Stomach (tissue), 4 donors: ENCODE data around the gene CCDC183.
"Not testable (repeated sequence)": the region's sequence is repeated elsewhere in the genome, so short reads cannot be mapped to it uniquely, and the experiment has no call there.

Experiments used
- EP300 ChIP-seq: sonication (generic); formaldehyde crosslinking; IDR thresholded peaks from one replicate; pipeline ENCODE4 v1.6.1; 2017; ENCODE audit warnings: antibody characterized with exemption
- POLR2A ChIP-seq, 4 donors: fragments of 450-650 bp; IDR thresholded peaks; one replicate each; pipeline ENCODE4 v1.6.1; 2016; ENCODE audit warnings: antibody characterized with exemption in 4 of 4, control low read depth in 2 of 4, mild to moderate bottlenecking in 1 of 4, moderate library complexity in 1 of 4
- TF ChIP-seq, protein P1 (sequence below), 7 experiments: fragments of 450-650 bp in 4 of 7; fragments of 200-600 bp in 3 of 7; sonication (generic) in 3 of 7; IDR thresholded peaks; one replicate each; pipeline ENCODE4 v1.5.1; 2016 to 2019; ENCODE audit warnings: antibody characterized with exemption in 7 of 7, control low read depth in 2 of 7, mild to moderate bottlenecking in 1 of 7

DNA sequence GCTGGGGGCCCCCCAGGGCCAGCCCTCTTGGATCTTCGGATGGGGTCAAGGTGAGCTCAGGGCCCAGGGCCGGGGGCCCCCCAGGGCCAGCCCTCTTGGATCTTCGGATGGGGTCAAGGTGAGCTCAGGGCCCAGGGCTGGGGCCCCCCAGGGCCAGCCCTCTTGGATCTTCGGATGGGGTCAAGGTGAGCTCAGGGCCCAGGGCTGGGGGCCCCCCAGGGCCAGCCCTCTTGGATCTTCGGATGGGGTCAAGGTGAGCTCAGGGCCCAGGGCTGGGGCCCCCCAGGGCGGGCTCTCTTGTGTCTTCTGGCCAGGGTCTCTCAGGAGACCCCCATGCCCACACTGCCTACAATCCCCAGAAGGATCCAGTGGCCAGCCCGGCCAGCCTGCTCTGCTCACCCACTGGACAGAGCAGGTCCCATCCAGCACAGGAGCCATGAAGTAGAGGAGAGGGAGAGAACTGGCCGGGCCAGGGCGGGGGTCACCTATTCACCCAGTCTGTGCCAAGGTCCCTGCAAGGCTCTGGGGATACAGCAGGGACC is 6.9 kb downstream of the CCDC183 start:
- TF ChIP-seq POLR2A (IDR thresholded peaks at IDR 0.05); EP300: not testable (repeated sequence)
- TF ChIP-seq, protein P1, sequence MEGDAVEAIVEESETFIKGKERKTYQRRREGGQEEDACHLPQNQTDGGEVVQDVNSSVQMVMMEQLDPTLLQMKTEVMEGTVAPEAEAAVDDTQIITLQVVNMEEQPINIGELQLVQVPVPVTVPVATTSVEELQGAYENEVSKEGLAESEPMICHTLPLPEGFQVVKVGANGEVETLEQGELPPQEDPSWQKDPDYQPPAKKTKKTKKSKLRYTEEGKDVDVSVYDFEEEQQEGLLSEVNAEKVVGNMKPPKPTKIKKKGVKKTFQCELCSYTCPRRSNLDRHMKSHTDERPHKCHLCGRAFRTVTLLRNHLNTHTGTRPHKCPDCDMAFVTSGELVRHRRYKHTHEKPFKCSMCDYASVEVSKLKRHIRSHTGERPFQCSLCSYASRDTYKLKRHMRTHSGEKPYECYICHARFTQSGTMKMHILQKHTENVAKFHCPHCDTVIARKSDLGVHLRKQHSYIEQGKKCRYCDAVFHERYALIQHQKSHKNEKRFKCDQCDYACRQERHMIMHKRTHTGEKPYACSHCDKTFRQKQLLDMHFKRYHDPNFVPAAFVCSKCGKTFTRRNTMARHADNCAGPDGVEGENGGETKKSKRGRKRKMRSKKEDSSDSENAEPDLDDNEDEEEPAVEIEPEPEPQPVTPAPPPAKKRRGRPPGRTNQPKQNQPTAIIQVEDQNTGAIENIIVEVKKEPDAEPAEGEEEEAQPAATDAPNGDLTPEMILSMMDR (IDR thresholded peaks at IDR 0.05), result not testable (repeated sequence)
